Occipital lobe (tissue), 2 donors: ENCODE data around the gene PJVK. TPM values are rescaled to one million over a fixed set of nuclear protein-coding genes. Genes with fewer than 3 reads are reported as not detected.
A peak's percentile ranks its signal among the peaks of the same experiment; 100 is the strongest.
"Not testable (repeated sequence)": the region's sequence is repeated elsewhere in the genome, so short reads cannot be mapped to it uniquely, and the experiment has no call there.

Source experiments
- DNase-seq: peaks from one replicate; lab custom pipeline; 2025; lab: John Stamatoyannopoulos, UW
- total RNA-seq: library from RNA; depleted of rRNA; stranded (reverse); fragments of >200 nt; gene quantifications from one replicate; pipeline ENCODE4 v1.2.3, GENCODE V29; 2014

The PJVK gene
- total RNA-seq, 1 donor from 2014 or later: 5.0 TPM

GRCh38 chr2:178429336-178429735 lies 21.8 kb upstream of the PJVK start:
- no peak for DNase-seq

- DNase-seq: no peak
Measured at GRCh38 chr2:178436662-178437061, 14.5 kb upstream of the PJVK start.

- DNase-seq: no peak
Measured at GRCh38 chr2:178441426-178441825, 9.8 kb upstream of the PJVK start.

GRCh38 chr2:178448968-178449661 lies 2.1 kb upstream of the PJVK start:
- DNase-seq: no peak

GRCh38 chr2:178449700-178450523 lies 1.3 kb upstream of the PJVK start:
- no peak for DNase-seq

- no peak for DNase-seq
Measured at GRCh38 chr2:178450524-178450773, 729 bp upstream of the PJVK start.

- no peak for DNase-seq
Measured at GRCh38 chr2:178452334-178452733, 1.2 kb downstream of the PJVK start.

- no peak for DNase-seq
Measured at GRCh38 chr2:178452870-178453269, 1.7 kb downstream of the PJVK start.

GRCh38 chr2:178455947-178456346 lies 4.8 kb downstream of the PJVK start:
- no peak for DNase-seq

- no peak for DNase-seq
Measured at GRCh38 chr2:178457390-178457886, 6.3 kb downstream of the PJVK start.

GRCh38 chr2:178469219-178469849 lies 18.2 kb downstream of the PJVK start:
- DNase-seq: no peak

- not testable (repeated sequence) for DNase-seq
Measured at GRCh38 chr2:178471313-178471712, 20.1 kb downstream of the PJVK start.

GRCh38 chr2:178473373-178473772 lies 22.2 kb downstream of the PJVK start:
- DNase-seq: no peak

- DNase-seq: no peak
Measured at GRCh38 chr2:178473931-178474330, 22.8 kb downstream of the PJVK start.

- no peak for DNase-seq
Measured at GRCh38 chr2:178474560-178474959, 23.4 kb downstream of the PJVK start.

GRCh38 chr2:178476477-178476876 lies 25.3 kb downstream of the PJVK start:
- no peak for DNase-seq

- no peak for DNase-seq
Measured at GRCh38 chr2:178477443-178478129, 26.4 kb downstream of the PJVK start.

GRCh38 chr2:178478130-178478438 lies 26.9 kb downstream of the PJVK start:
- no peak for DNase-seq

- peak; percentile 84 for DNase-seq
Measured at GRCh38 chr2:178478439-178479274, 27.5 kb downstream of the PJVK start, which contains the start of gene FKBP7. Gene FKBP7 (minus strand): TSS chr2:178478600. CDS start chr2:178478499, 101 bp downstream.

GRCh38 chr2:178479275-178479616 lies 28.1 kb downstream of the PJVK start:
- DNase-seq: no peak

GRCh38 chr2:178479758-178480226 lies 28.6 kb downstream of the PJVK start:
- no peak for DNase-seq
